Activated naive CD4-positive, alpha-beta T cell treated with anti-CD3 and anti-CD28 coated beads for 36 hours (primary cell): ENCODE measurements around the gene FBXW10. TPM values are rescaled to one million over a fixed set of nuclear protein-coding genes. Genes with fewer than 3 reads are reported as not detected.
"Not testable (repeated sequence)": the region's sequence is repeated elsewhere in the genome, so short reads cannot be mapped to it uniquely, and the experiment has no call there.

Experiments used
- CTCF ChIA-PET: fragments of 350-600 bp; sonication (Branson Sonifier 250); formaldehyde crosslinking; loops from one replicate; lab custom pipeline; 2021; ENCODE audit warnings: antibody characterized with exemption; lab: Charles Lee
- DNase-seq: peaks from one replicate; pipeline ENCODE4 v3.0.0-alpha.2; 2020
- H3K27ac Mint-ChIP-seq: one replicate; pipeline ENCODE4 v1.8.0; 2021; ENCODE audit warnings: mild to moderate bottlenecking, mixed read lengths
- H3K27me3 Mint-ChIP-seq: one replicate; pipeline ENCODE4 v1.8.0; 2021; ENCODE audit warnings: low read depth, mixed read lengths
- H3K36me3 Mint-ChIP-seq: one replicate; pipeline ENCODE4 v1.8.0; 2021; ENCODE audit warnings: low read depth, mixed read lengths
- H3K4me1 Mint-ChIP-seq: one replicate; pipeline ENCODE4 v1.8.0; 2021; ENCODE audit warnings: low read depth, mixed read lengths
- H3K4me3 Mint-ChIP-seq: one replicate; pipeline ENCODE4 v1.8.0; 2021; ENCODE audit warnings: mild to moderate bottlenecking, moderate library complexity, mixed read lengths
- H3K9me3 Mint-ChIP-seq: one replicate; pipeline ENCODE4 v1.8.0; 2021; ENCODE audit warnings: mixed read lengths
- intact Hi-C: fragments of 100-400 bp; cut with micrococcal nuclease; formaldehyde crosslinking; loops from one replicate; pipeline ENCODE4 v1.15.1; 2023
- total RNA-seq, 2 experiments: library from RNA; stranded (reverse); gene quantifications; one replicate each; pipeline ENCODE4 v1.2.3, GENCODE V29; 2021

The FBXW10 gene
- under 1 TPM in 1 of 2 experiments, not detected in 1; 0.10 TPM for total RNA-seq

GRCh38 chr17:18743699-18744421 lies at the start of gene FBXW10:
Gene FBXW10 (plus strand): TSS chr17:18744054. CDS start chr17:18744245, 191 bp downstream.
- H3K36me3 Mint-ChIP-seq, H3K4me3 Mint-ChIP-seq, DNase-seq, H3K9me3 Mint-ChIP-seq, CTCF ChIA-PET, H3K27me3 Mint-ChIP-seq, H3K27ac Mint-ChIP-seq, H3K4me1 Mint-ChIP-seq, intact Hi-C loops: not testable (repeated sequence)

GRCh38 chr17:18695143-18695542 lies 48.7 kb upstream of the FBXW10 start:
- CTCF ChIA-PET, H3K4me3 Mint-ChIP-seq, H3K9me3 Mint-ChIP-seq, H3K36me3 Mint-ChIP-seq, H3K4me1 Mint-ChIP-seq, DNase-seq, H3K27ac Mint-ChIP-seq, intact Hi-C loops, H3K27me3 Mint-ChIP-seq: not testable (repeated sequence)

- CTCF ChIA-PET, H3K36me3 Mint-ChIP-seq, H3K9me3 Mint-ChIP-seq, intact Hi-C loops, H3K27ac Mint-ChIP-seq, H3K27me3 Mint-ChIP-seq, H3K4me1 Mint-ChIP-seq, DNase-seq: not testable (repeated sequence)
- H3K4me3 Mint-ChIP-seq, result peak overlapping the region; percentile 89
Measured at GRCh38 chr17:18698473-18699103, 45.3 kb upstream of the FBXW10 start.

GRCh38 chr17:18705955-18706354 lies 37.9 kb upstream of the FBXW10 start:
- H3K4me3 Mint-ChIP-seq, H3K9me3 Mint-ChIP-seq, DNase-seq, CTCF ChIA-PET, H3K36me3 Mint-ChIP-seq, H3K27ac Mint-ChIP-seq, H3K27me3 Mint-ChIP-seq, intact Hi-C loops, H3K4me1 Mint-ChIP-seq: not testable (repeated sequence)

GRCh38 chr17:18708215-18708614 lies 35.6 kb upstream of the FBXW10 start:
- CTCF ChIA-PET, H3K27ac Mint-ChIP-seq, H3K9me3 Mint-ChIP-seq, H3K4me1 Mint-ChIP-seq, intact Hi-C loops, H3K4me3 Mint-ChIP-seq, DNase-seq, H3K27me3 Mint-ChIP-seq, H3K36me3 Mint-ChIP-seq: not testable (repeated sequence)

- H3K4me3 Mint-ChIP-seq, H3K27ac Mint-ChIP-seq, intact Hi-C loops, CTCF ChIA-PET, H3K9me3 Mint-ChIP-seq, H3K36me3 Mint-ChIP-seq, H3K4me1 Mint-ChIP-seq, H3K27me3 Mint-ChIP-seq: not testable (repeated sequence)
- DNase-seq, result peak; percentile 84
Measured at GRCh38 chr17:18712354-18712999, 31.4 kb upstream of the FBXW10 start.

GRCh38 chr17:18718643-18719427 lies 25.0 kb upstream of the FBXW10 start:
- DNase-seq, H3K4me1 Mint-ChIP-seq, intact Hi-C loops, H3K4me3 Mint-ChIP-seq, H3K36me3 Mint-ChIP-seq, H3K27ac Mint-ChIP-seq, H3K9me3 Mint-ChIP-seq, H3K27me3 Mint-ChIP-seq: not testable (repeated sequence)
- CTCF ChIA-PET, result interaction anchor here (0.6 kb wide), 1 partner anchor 27 kb away, joined by 3 read pairs; no protein-coding TSS in a partner anchor

- H3K36me3 Mint-ChIP-seq, H3K27me3 Mint-ChIP-seq, H3K9me3 Mint-ChIP-seq, H3K4me1 Mint-ChIP-seq, DNase-seq, H3K27ac Mint-ChIP-seq, intact Hi-C loops, H3K4me3 Mint-ChIP-seq: not testable (repeated sequence)
- CTCF ChIA-PET, result interaction anchor here (0.6 kb wide), 1 partner anchor 28 kb away, joined by 3 read pairs; no protein-coding TSS in a partner anchor
Measured at GRCh38 chr17:18719428-18720110, 24.3 kb upstream of the FBXW10 start.

GRCh38 chr17:18721775-18722547 lies 21.9 kb upstream of the FBXW10 start:
- H3K27ac Mint-ChIP-seq, H3K36me3 Mint-ChIP-seq, H3K4me3 Mint-ChIP-seq: not testable (repeated sequence)

GRCh38 chr17:18722612-18723011 lies 21.2 kb upstream of the FBXW10 start:
- H3K27me3 Mint-ChIP-seq, H3K4me3 Mint-ChIP-seq, intact Hi-C loops, DNase-seq, H3K36me3 Mint-ChIP-seq, H3K4me1 Mint-ChIP-seq, H3K27ac Mint-ChIP-seq, CTCF ChIA-PET, H3K9me3 Mint-ChIP-seq: not testable (repeated sequence)

More at GRCh38 chr17:18721775-18722547, 21.9 kb upstream of the FBXW10 start:
- intact Hi-C loops, CTCF ChIA-PET, H3K4me1 Mint-ChIP-seq, H3K27me3 Mint-ChIP-seq, H3K9me3 Mint-ChIP-seq, DNase-seq: not testable (repeated sequence)

GRCh38 chr17:18723509-18723908 lies 20.3 kb upstream of the FBXW10 start:
- H3K36me3 Mint-ChIP-seq, result not testable (repeated sequence)

More at GRCh38 chr17:18723509-18723908, 20.3 kb upstream of the FBXW10 start:
- DNase-seq, H3K27ac Mint-ChIP-seq, H3K9me3 Mint-ChIP-seq, CTCF ChIA-PET, H3K4me3 Mint-ChIP-seq, intact Hi-C loops, H3K4me1 Mint-ChIP-seq, H3K27me3 Mint-ChIP-seq: not testable (repeated sequence)
